Fibroblast of pulmonary artery (primary cell): ENCODE measurements around the gene TBKBP1.

Source experiments
- DNase-seq: peaks from one replicate; pipeline ENCODE4 v3.0.0-alpha.2; 2010; ENCODE audit warnings: low read depth
- H3K4me3 ChIP-seq: replicated peaks from 2 replicates; pipeline ENCODE4 v1.5.1; 2011; ENCODE audit warnings: low read depth, mild to moderate bottlenecking, control low read depth, low read length, moderate library complexity
- CTCF ChIP-seq: IDR thresholded peaks from 2 replicates; pipeline ENCODE4 v1.5.1; 2011; ENCODE audit warnings: mild to moderate bottlenecking, control low read depth, low read length, inconsistent platforms; ENCODE audit errors: missing control alignments

Gene TBKBP1

GRCh38 chr17:47751471-47751870, 57.5 kb downstream of the TBKBP1 start:
- DNase-seq = no peak
- H3K4me3 ChIP-seq = no peak overlapping the region
- no peak for TF ChIP-seq CTCF

GRCh38 chr17:47757386-47757785, 63.4 kb downstream of the TBKBP1 start:
- TF ChIP-seq CTCF = no peak
- no peak for DNase-seq
- H3K4me3 ChIP-seq = no peak overlapping the region

- TF ChIP-seq CTCF = no peak
- H3K4me3 ChIP-seq = no peak overlapping the region
- DNase-seq = no peak
These were observed 66.6 kb downstream of the TBKBP1 start for GRCh38 chr17:47760409-47761140.
